OCI-LY7 (cell line): Measurements from ENCODE around the gene DERA.

Source experiments
- EZH2phosphoT487 ChIP-seq: fragments of 200-600 bp; sonication (generic); IDR thresholded peaks from 2 replicates; pipeline ENCODE4 v1.6.1; 2018; ENCODE audit warnings: low read depth, borderline replicate concordance, mild to moderate bottlenecking, mixed run types, antibody characterized with exemption, low read length, moderate library complexity, mixed read lengths
- TF ChIP-seq, protein P1 (sequence below): fragments of 200-600 bp; sonication (generic); conservative IDR thresholded peaks from 2 replicates; pipeline ENCODE4 v1.5.1; 2014; ENCODE audit warnings: mild to moderate bottlenecking, antibody characterized with exemption, low read length, moderate library complexity, mixed read lengths

DNA sequence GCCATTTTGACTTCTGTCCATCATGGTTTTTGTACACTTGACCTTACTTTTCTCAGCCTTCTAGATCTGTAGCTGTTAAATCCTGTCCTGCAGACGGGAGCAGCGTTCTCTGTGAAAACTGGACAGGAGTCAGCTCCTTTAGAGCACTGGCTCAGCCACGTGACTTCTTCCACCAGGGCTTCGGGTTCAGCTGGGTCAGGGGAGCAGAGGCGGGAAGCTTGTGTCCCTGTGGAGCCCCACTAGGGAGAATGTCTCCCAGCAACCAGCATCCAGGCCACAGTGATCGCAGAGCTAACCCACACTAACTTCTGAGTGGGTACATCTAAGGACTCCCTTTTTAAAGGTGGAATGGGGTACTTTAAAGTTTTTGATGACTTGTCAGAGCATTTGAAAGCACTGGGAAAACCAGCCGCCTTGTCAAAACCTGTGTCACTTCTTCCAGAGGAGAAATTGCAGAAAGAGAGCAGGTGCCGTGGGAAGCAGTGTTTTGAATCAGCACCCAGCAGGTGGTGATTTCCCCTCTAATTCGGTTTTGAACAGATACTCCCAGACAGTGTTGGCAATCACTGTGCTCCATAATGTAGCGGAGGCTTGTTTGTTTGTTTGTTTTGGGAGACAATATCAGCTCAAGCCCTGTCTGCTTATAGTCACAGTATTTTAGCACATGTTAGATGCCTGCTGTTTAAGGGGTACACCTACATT, 17.9 kb downstream of the DERA start:
- TF ChIP-seq, protein P1, sequence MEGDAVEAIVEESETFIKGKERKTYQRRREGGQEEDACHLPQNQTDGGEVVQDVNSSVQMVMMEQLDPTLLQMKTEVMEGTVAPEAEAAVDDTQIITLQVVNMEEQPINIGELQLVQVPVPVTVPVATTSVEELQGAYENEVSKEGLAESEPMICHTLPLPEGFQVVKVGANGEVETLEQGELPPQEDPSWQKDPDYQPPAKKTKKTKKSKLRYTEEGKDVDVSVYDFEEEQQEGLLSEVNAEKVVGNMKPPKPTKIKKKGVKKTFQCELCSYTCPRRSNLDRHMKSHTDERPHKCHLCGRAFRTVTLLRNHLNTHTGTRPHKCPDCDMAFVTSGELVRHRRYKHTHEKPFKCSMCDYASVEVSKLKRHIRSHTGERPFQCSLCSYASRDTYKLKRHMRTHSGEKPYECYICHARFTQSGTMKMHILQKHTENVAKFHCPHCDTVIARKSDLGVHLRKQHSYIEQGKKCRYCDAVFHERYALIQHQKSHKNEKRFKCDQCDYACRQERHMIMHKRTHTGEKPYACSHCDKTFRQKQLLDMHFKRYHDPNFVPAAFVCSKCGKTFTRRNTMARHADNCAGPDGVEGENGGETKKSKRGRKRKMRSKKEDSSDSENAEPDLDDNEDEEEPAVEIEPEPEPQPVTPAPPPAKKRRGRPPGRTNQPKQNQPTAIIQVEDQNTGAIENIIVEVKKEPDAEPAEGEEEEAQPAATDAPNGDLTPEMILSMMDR, result no peak
- TF ChIP-seq EZH2phosphoT487, result no peak
